Vagina (tissue), 2 donors: ENCODE results near the gene CEACAM1.

Experiments
- POLR2A ChIP-seq, 2 donors: fragments of 450-650 bp; IDR thresholded peaks; one replicate each; pipeline ENCODE4 v1.6.1; 2017; ENCODE audit warnings: antibody characterized with exemption in 2 of 2, mild to moderate bottlenecking in 2 of 2, moderate library complexity in 2 of 2
- POLR2AphosphoS5 ChIP-seq, 2 donors: sonication (generic); formaldehyde crosslinking; IDR thresholded peaks; one replicate each; pipeline ENCODE4 v1.9.0; 2017; ENCODE audit warnings: antibody characterized with exemption in 2 of 2, mild to moderate bottlenecking in 2 of 2, low read depth in 1 of 2; ENCODE audit not compliant: insufficient read depth in 1 of 2
- TF ChIP-seq, protein P1 (sequence below), 3 experiments: fragments of 450-650 bp in 2 of 3; fragments of 200-600 bp in 1 of 3; sonication (generic) in 1 of 3; IDR thresholded peaks; one replicate each; pipeline ENCODE4 v1.5.1; 2017 to 2019; ENCODE audit warnings: antibody characterized with exemption in 3 of 3, mild to moderate bottlenecking in 2 of 3, moderate library complexity in 2 of 3

DNA sequence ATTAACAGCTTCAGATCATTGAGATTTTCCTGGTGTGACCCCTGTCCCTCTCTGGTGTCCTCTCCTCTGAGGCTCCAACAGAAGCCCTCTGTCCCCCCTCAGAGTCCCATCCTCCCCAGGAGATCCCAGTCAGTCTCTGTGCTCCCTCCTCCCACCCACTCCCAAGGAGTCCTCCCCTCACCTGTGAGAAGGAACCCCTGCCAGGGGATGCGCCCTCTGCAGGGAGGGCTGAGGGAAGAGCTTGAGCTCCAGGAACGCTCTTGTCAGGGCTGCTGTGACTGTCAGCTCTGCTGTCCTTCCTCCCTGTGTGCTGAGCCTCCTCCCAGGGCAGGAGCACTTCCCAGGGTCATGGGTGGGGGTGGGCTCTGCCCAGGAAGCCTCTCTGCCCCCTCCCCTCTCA, 33.2 kb upstream of the CEACAM1 start:
- TF ChIP-seq, protein P1, sequence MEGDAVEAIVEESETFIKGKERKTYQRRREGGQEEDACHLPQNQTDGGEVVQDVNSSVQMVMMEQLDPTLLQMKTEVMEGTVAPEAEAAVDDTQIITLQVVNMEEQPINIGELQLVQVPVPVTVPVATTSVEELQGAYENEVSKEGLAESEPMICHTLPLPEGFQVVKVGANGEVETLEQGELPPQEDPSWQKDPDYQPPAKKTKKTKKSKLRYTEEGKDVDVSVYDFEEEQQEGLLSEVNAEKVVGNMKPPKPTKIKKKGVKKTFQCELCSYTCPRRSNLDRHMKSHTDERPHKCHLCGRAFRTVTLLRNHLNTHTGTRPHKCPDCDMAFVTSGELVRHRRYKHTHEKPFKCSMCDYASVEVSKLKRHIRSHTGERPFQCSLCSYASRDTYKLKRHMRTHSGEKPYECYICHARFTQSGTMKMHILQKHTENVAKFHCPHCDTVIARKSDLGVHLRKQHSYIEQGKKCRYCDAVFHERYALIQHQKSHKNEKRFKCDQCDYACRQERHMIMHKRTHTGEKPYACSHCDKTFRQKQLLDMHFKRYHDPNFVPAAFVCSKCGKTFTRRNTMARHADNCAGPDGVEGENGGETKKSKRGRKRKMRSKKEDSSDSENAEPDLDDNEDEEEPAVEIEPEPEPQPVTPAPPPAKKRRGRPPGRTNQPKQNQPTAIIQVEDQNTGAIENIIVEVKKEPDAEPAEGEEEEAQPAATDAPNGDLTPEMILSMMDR (IDR thresholded peaks at IDR 0.05), result no peak
- TF ChIP-seq POLR2A (IDR thresholded peaks at IDR 0.05), result no peak
- TF ChIP-seq POLR2AphosphoS5 (IDR thresholded peaks at IDR 0.05; ENCODE audit: insufficient read depth in 1 of 2, low read depth in 1 of 2), result no peak
